ENCODE measurements around the gene MSANTD1.
A peak's percentile ranks its signal among the peaks of the same experiment; 100 is the strongest.

The MSANTD1 gene

DNA sequence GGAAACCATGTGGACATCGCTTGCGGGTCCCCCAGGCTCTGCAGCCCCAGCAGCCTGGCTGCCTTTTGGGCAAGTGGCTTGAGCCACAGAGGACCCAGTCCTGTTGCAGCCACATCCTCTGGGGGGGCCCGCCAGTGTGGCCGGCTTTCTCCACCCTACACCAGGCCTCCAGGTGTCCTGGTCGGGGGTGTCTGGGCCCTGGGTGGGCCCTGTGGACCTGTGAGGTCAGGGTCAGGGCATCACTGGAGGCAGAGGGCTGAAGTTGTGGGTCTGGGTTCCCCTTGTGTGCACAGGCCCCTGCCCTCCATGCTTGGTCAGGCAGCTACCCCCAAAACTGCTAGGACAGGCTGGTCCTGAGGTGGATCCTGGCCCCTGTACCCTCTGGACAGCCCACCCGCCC is 3.3 kb upstream of the MSANTD1 start:
- no peak for DNase-seq (ENCODE audit: low read depth, low spot score)
- no peak overlapping the region for H3K27ac ChIP-seq

DNA sequence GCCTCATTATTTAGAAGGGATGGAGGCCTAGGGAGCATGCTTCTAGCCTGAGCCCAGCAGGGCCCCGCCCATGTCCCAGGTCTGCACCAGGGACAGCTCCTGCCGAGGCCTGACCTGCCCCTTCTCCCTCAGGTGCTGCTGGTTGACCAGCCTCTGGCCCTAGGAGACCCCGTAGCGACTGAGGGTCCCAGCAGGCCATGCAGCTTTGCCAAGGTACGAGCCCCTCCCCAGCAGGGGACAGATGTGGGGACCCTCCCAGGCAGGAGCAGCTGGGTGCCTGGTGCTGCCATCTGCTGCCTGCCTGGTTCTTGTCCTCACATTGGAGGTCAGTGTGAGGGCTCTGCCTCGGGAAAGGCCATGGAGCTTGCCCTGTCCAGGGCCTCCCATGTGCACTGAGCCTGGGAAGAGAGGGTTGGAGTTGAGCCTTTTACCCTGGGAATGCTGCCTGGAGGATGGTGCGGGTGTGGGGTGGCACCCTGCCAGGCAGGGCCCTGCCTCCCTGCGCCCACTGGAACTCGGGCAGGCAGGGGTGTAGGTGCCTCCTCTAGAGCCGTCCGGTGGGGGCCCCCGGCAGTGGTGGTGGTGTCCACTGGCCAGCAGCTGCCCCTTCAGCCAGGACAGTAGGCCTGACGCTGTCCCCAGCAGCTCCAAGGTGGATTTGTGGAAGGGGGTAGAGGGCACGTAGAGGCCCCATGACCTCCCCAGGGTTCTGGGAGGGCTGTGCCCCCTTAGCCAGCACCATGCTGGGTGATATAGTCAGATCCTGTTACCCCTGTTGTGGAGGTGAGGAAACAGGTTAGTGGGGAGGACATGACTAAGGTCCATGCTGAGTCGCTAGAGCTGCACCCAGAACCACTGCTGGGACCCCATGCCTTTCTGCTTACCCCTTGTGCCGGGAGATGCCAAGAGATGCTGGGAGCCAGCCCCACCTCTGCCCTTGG is 2.2 kb upstream of the MSANTD1 start:
- H3K27ac ChIP-seq: no peak overlapping the region
- no peak for DNase-seq (ENCODE audit: low read depth, low spot score)

DNA sequence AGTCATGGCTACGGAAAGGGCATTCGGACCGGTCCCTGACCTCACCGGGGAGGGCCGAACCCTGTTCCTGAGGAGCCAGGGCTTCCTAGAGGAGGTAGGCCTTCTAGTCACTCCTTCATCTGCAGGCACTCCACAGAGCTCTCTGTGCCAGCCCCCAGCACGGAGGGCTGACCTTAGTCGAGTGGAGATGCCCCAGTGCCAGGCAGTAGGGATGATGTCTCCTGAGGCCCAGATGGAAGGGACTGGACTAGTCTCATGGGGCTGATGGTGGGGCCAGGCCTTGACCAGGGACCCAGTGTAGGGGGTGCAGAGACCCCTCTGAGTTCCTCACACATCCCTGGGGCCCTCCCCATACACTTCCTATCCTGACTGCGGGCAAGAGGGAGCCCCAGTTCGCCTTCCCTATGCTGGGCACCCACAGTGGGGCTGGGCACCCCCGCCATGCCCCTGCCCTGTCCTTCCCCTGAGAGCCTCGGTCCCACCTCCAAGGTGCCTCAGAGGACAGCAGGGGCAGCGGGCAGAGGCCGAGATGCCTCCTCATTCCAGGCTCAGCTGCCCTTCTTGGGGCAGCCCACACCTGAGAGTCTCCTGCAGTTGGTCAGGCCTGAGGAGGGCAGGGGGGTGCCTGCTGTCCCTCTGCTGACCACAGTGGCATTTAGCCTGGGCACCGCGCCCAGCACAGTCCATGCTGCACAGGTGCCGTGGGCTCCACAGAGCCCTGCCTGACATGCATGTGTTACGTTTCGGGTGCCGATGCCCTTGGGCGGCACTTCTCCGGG is 1.4 kb upstream of the MSANTD1 start:
- no peak overlapping the region for H3K27ac ChIP-seq
- no peak for DNase-seq (ENCODE audit: low read depth, low spot score)

DNA sequence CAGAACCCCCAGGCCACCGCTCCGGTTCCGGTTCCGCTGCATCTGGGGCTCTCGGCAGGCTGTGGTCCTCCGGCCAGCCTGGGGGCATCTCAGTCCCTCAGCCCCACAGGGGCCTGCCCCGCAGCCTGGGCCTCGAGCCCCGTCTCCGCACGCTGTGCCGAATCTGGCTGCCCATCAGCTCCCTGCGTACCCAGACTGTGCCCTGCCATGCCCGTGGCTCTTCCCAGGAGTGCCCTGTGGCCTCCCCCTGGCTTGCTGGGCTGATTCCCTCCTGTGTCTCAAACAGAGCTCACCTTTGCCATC is 830 bp upstream of the MSANTD1 start:
- DNase-seq (ENCODE audit: low read depth, low spot score): no peak
- no peak overlapping the region for H3K27ac ChIP-seq

DNA sequence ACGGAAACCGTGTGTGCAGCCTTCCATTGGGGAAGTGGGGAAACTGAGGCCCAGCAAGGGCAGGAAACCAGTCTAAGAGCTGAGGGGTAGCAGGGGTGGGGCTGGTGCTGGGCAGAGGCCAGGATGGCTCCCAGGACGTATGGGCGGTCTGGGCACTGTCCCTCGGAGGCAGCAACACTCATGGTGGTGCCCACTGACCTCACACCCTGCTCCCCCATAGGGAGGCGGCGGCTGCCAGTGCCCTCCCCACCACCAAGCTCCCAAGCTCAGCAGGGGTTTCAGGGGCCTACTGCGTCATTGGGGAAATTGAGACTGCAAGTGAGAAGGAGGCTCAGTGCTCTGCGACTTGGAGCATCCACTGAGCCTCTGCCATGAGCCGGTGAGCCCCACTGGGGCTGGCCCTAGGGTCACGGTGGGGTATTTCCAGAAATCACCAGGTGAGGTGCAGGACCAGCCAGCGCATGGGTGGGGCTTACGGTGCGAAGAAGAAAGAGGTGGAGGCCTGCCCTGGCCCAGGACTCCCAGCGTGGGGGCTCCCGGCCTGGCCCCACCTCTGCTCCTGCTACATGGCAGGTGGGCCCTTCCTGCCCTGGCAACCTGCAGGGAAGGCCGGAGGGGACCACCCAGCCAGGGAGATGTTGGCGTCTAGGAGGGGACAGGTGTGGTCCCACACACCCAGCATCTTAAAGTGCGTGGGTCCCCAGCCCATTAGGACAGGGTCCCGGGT is 915 bp downstream of the MSANTD1 start:
- no peak overlapping the region for H3K27ac ChIP-seq
- no peak for DNase-seq (ENCODE audit: low read depth, low spot score)

DNA sequence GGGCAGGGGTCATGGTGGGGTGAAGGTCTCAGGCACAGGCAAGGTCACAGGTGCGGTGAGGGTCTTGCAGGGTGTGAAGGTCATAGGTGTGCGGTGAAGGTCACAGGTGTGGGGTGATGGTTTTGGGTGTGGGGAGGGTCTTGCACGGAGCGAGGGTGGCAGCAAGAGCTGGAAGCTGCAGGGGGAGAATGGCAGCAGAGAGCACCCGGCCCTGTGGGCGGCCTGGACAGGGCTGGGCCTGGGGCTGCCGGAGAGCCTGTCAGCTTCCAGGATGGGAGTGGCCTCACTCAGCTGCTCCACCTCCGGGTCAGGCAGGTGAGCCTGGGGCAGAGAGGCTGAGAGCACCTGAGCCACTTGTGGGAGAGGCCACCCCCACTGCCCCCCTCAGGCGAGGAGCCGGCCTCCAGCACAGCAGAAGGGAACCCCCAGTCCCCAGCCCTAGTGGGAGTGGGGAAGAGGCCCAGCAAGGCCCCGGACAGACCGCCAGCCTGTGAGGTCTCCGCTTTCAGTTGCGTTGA is 1.5 kb downstream of the MSANTD1 start:
- no peak for DNase-seq (ENCODE audit: low read depth, low spot score)
- H3K27ac ChIP-seq: no peak overlapping the region

DNA sequence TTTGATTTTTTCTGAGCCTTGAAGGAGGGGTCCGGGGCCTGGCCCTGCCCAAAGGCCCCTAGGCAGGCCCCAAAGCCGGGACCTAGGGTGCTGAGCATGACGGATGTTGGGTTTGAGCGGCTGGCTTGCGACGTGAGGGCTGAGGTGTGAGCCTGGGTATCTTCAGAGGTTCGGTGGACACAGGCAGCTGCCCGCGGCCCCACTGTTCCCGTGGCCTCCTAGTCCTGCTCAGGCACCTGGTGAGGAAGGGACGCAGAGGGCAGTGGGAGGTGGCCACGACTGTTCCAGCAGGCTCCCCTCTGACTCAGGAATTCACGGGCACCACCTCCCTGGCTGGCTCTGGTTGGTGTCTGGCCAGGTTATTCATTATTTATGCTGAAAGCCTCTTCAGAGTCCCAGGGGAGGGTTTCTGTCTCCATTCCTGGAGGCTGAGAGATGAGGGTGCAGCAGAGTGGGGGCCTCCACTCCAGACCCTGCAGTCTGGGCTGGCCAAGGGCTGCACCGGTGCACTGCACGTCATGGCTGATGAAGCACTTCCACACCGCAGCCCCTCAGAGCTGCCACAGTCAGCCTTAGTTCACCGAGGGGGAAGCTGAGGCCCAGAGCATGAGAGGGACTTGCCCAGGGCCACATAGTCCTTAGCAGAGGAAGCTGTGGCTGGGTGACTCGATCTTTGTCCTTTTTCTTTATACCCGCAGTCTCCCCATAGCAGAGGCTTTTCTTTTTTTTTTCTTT is 2.2 kb downstream of the MSANTD1 start:
- DNase-seq (ENCODE audit: low read depth, low spot score): no peak
- no peak overlapping the region for H3K27ac ChIP-seq

DNA sequence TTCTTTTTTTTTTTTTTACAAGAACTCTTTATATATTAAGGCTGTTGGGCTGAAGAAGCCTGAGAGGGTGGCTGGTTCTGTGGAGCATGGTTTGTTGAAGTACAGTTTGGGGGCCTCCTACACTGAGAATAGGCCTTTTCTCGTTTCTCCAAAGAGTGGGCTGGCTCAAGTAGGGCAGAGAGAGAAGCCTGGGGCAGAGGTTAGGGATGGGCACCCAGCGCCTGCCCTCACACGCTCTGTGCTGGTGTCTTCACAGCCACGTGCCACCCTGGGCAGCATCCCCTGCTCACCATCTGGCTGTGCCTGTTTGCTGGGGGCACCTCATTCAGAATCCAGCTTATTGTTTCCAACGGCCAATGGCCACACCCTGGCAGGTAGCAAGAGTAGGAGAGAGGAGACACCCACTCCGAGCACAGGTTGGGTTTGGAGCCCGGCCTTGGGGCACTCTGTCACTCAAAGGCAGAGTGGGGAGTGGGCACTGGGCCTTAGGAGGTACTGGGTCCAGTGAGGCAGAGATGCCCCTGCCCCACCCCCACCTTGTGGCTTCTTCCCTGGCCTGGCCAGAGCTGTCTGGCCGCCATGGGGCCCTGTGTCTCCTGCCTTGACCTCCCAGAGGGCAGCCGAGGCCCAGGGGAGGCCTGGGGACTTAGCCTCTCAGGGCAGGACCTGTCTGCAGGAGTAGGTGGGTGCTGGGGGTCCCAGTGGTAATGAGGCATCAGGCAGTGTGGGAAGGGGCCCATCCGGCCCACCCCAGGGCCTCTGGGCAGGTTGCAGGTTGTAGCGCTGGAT is 2.9 kb downstream of the MSANTD1 start:
- no peak for DNase-seq (ENCODE audit: low read depth, low spot score)
- no peak overlapping the region for H3K27ac ChIP-seq

DNA sequence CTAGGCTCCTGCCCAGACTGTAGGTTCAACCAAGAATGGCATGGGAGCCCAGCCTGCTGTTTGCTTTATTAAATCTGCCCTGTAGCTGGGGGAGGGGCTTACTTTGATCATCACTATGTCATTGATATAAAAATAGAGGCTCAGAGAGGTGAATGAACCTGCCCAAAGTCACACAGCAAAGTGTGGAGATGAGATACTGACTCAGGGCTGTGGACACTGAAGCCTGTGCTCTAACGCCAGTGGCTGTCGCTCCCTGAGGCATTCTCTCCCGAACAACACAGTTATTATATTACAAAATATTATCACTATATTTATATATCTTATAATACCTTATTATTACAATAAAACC is 3.5 kb downstream of the MSANTD1 start:
- DNase-seq (ENCODE audit: low read depth, low spot score): no peak
- H3K27ac ChIP-seq: no peak overlapping the region

DNA sequence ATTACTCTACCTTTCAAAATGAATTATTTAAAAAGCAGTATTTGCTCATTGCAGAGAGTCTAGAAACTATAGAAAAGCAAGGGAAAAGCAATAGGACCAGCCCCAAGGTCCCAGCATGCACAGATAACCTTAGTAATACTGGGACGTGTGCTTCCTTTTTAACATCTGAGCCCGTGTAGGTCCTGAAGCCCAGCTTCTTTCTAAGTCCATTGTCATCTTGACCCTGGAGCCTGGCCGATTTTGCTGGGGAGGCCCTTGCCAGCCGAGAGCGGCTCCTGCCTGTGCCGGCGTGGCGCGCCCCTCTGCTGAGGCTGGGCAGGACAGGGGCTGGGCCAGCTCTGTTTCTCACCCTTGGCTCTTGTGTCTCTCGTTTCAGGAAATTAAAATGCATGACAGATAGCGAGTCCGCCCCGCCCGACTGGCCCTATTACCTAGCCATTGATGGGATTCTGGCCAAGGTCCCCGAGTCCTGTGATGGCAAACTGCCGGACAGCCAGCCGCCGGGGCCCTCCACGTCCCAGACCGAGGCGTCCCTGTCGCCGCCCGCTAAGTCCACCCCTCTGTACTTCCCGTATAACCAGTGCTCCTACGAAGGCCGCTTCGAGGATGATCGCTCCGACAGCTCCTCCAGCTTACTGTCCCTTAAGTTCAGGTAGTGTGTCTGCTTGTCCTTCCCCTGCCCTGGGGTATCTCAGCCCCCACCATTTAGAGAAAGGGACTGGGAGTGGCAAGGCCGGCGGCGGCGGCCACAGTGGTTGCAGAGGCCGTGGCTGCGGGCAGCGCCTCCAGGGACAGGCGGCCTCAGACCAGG is 4.1 kb downstream of the MSANTD1 start:
- no peak overlapping the region for H3K27ac ChIP-seq
- DNase-seq (ENCODE audit: low read depth, low spot score): no peak

DNA sequence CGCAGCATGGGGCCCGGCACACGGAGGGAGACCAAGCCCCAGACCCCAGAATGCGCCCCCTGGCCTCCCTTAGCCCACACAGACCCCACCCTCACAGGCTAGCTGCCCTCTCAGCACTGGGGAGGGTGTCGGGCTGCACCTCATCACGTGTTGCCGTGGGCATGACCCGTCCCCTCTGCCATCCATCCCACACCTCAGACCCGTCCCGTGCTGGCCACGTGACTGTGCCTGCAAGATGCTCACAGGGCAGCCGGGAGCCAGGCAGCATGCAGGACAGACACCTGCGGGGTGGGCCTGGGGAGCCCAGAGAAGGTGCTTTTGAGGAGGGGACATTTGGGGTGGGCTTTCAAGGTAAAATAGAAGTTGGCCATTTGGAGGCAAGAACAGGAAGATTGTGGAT is 4.8 kb downstream of the MSANTD1 start:
- DNase-seq (ENCODE audit: low read depth, low spot score): no peak
- no peak overlapping the region for H3K27ac ChIP-seq

DNA sequence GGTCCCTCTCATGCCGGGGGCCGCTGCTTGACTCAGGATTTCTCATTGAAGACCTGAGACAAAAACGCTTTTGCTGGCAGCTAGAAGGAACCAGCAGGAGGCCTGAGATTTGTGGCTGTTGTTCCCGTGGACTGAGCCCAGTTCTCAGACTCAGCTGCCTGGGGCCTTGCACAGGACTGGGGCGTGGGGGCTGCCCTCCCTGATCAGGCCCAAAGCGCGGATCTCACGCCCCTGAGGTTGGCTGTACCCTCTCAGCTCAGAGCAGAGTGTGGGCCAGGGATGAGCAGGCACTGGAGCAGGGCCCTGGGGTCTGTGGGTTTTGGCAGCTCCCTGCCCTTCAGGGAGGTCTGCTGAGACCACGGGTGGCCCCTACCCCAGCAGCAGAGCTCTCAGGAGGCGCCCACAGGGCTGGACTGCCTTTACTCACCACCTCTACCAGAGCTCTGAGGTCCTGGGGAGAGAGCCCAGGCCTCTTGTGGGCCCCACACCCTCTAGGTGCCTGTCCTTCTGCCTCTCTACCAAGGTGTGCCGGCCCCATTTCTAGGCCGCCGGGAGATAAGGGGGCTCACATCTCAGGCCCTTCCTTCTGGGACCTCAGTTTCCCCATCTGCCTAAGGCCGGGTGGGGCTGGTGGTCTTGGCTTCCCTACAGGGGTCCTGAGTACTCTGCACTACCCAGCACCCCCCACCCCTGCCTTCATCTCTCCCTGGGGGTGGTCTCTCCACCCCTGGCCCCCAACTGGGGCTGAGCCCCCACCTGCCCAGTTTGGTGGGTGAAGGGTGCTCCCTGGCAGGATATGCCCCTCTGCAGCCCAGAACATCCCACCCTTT is 5.6 kb downstream of the MSANTD1 start:
- H3K27ac ChIP-seq: no peak overlapping the region
- DNase-seq (ENCODE audit: low read depth, low spot score): no peak

DNA sequence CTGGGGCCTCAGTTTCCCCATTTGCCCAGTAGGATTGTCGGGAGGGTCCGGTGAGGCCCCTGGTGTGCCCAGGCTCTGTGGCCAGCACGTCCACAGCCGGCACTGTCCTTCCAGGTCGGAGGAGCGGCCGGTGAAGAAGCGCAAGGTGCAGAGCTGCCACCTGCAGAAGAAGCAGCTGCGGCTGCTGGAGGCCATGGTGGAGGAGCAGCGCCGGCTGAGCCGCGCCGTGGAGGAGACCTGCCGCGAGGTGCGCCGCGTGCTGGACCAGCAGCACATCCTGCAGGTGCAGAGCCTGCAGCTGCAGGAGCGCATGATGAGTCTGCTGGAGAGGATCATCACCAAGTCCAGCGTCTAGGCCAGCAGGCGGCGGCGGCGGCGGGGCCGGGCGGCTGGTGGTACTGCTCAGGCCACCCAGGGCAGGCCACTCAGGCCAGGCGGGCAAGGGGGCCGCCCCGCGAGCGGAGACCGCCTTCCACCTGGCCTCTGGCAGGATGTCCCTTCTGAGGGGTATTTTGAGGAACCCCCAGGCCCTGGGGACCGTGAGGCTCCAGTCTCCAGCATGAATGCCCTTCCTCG is 6.7 kb downstream of the MSANTD1 start:
- DNase-seq (ENCODE audit: low read depth, low spot score): no peak
- no peak overlapping the region for H3K27ac ChIP-seq

DNA sequence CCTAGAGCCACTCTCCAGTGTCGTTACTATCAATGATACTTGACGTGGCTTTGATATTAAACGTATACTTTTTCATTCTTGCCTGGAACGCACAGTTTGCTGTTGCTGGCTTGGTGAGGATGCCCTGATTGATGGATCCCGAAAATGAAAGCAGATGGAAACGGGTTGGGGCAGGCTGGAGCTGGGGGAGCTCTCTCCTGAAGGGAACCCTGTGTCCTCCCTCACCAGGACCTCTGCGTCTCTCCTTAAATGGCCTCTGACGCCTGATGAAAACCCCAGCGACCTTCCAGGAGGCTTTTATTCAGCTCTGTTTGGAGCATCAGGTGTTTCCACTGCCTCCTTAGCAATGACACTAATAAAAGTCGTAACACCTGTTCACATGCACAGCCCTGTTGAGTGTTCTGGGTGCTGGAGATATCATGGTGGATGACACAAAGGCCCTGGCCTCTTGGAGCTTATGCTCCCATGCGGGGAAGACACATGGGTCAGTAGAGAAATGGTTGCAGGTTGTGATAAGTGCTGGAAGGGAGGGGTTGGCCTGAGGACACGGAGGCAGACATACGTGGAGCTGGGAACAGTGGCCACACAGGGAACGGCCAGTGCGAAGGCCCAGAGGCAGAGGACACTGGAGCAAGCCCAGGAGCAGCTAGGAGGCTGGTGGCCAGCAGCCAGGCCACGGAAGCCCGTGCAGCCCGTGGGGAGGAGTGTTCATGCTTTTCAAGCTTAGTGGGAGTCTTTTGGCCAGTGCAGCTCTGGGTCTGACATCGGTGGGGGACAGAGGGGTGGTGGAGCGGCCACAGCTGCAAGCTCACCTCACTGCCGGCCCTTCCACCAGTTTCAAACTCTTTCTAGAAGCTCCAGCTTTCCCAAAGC is 7.5 kb downstream of the MSANTD1 start:
- H3K27ac ChIP-seq: no peak overlapping the region
- DNase-seq (ENCODE audit: low read depth, low spot score): no peak

DNA sequence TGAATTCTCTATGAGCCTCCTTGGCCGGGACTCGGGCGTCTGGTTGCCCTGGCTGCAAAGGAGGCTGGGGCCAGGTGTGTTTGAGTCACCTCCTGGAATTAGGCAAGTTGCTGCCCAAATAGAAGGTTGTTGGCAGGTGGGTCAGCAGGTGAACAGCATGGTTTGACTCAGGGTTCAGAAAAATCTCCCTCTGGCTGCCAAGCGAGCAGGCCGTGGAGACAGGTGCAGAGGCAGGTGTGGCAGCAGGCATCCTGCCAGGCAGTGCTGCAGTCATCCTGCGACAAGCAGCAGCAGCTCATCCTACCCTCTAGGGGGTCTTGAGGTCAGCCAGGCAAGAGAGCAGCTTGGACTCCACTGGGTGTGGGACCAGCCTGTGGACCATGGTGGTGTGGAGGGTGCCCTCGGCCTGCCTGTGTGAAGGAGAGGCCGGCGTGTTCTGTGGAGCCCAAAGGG is 8.2 kb downstream of the MSANTD1 start:
- DNase-seq (ENCODE audit: low read depth, low spot score): peak; percentile 22

More for the DNA sequence above, 8.2 kb downstream of the MSANTD1 start:
- H3K27ac ChIP-seq: no peak overlapping the region
